PC-3 (cell line): ENCODE data around the gene BAZ1A.

Experiments
- EZH2 ChIP-seq: fragments of 300-600 bp; sonication (generic); IDR thresholded peaks from one replicate; pipeline ENCODE4 v1.6.1; 2017; ENCODE audit warnings: antibody characterized with exemption, mild to moderate bottlenecking, low read length; ENCODE audit not compliant: unreplicated experiment
- TF ChIP-seq, protein P1 (sequence below): fragments of 300-600 bp; sonication (generic); conservative IDR thresholded peaks from 2 replicates; pipeline ENCODE4 v1.5.1; 2017; ENCODE audit warnings: antibody characterized with exemption, low read depth, mild to moderate bottlenecking, low read length

- TF ChIP-seq, protein P1, sequence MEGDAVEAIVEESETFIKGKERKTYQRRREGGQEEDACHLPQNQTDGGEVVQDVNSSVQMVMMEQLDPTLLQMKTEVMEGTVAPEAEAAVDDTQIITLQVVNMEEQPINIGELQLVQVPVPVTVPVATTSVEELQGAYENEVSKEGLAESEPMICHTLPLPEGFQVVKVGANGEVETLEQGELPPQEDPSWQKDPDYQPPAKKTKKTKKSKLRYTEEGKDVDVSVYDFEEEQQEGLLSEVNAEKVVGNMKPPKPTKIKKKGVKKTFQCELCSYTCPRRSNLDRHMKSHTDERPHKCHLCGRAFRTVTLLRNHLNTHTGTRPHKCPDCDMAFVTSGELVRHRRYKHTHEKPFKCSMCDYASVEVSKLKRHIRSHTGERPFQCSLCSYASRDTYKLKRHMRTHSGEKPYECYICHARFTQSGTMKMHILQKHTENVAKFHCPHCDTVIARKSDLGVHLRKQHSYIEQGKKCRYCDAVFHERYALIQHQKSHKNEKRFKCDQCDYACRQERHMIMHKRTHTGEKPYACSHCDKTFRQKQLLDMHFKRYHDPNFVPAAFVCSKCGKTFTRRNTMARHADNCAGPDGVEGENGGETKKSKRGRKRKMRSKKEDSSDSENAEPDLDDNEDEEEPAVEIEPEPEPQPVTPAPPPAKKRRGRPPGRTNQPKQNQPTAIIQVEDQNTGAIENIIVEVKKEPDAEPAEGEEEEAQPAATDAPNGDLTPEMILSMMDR = no peak
- TF ChIP-seq EZH2 = no peak
Measured at GRCh38 chr14:34833549-34834523, 41.3 kb downstream of the BAZ1A start.
